ENCODE measurements around the gene KCNG1.

DNA sequence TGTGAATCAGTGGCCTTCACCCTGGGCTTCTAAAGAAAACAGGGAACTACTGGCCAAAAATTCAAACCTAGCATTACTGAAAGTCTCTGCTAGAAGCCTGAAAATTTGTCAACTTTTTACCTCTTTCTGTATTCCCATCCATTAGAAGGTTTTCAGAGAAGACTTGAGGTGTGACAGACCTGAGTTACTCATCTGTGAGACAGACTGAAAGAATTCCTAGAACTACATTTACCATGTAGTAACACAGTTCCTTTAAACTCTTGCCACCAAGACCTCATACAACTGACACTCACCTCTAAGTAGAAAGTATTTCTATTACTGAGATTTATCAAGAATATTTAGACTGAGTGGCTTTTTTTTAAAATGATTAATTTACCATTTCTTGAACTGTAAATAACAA is 69.1 kb downstream of the KCNG1 start:
- TF ChIP-seq, protein P1, sequence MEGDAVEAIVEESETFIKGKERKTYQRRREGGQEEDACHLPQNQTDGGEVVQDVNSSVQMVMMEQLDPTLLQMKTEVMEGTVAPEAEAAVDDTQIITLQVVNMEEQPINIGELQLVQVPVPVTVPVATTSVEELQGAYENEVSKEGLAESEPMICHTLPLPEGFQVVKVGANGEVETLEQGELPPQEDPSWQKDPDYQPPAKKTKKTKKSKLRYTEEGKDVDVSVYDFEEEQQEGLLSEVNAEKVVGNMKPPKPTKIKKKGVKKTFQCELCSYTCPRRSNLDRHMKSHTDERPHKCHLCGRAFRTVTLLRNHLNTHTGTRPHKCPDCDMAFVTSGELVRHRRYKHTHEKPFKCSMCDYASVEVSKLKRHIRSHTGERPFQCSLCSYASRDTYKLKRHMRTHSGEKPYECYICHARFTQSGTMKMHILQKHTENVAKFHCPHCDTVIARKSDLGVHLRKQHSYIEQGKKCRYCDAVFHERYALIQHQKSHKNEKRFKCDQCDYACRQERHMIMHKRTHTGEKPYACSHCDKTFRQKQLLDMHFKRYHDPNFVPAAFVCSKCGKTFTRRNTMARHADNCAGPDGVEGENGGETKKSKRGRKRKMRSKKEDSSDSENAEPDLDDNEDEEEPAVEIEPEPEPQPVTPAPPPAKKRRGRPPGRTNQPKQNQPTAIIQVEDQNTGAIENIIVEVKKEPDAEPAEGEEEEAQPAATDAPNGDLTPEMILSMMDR (IDR thresholded peaks at IDR 0.05), result no peak
- TF ChIP-seq ZFX (IDR thresholded peaks at IDR 0.05; ENCODE audit: borderline replicate concordance), result no peak

Data from 22Rv1 (cell line).